ENCODE results near the gene BCL6. TPM values are rescaled to one million over a fixed set of nuclear protein-coding genes. Genes with fewer than 3 reads are reported as not detected.
"Not testable (repeated sequence)": the region's sequence is repeated elsewhere in the genome, so short reads cannot be mapped to it uniquely, and the experiment has no call there.

Gene BCL6
- total RNA-seq, 1 experiment from 2014 or later, result 3.0 TPM

- no peak for DNase-seq (ENCODE audit: low read depth)
- in situ Hi-C loops (cut with HindIII; ENCODE audit: low pct_unique_long_range_greater_than_20kb, low sequenced_read_pairs), result loop anchor here (25.0 kb wide), 1 partner anchor 486 kb away; no protein-coding TSS in a partner anchor
Observed at GRCh38 chr3:187698499-187699399, 46.5 kb downstream of the BCL6 start.

- DNase-seq (ENCODE audit: low read depth), result no peak
- in situ Hi-C loops (cut with HindIII; ENCODE audit: low pct_unique_long_range_greater_than_20kb, low sequenced_read_pairs), result loop anchor here (25.0 kb wide), 1 partner anchor 484 kb away; no protein-coding TSS in a partner anchor
Observed at GRCh38 chr3:187696021-187696420, 49.2 kb downstream of the BCL6 start.

- DNase-seq (ENCODE audit: low read depth), result no peak
- in situ Hi-C loops (cut with HindIII; ENCODE audit: low pct_unique_long_range_greater_than_20kb, low sequenced_read_pairs), result loop anchor here (25.0 kb wide), 1 partner anchor 483 kb away; no protein-coding TSS in a partner anchor
Observed at GRCh38 chr3:187695449-187695848, 49.8 kb downstream of the BCL6 start.

GRCh38 chr3:187694801-187695200 lies 50.5 kb downstream of the BCL6 start:
- no peak for DNase-seq (ENCODE audit: low read depth)
- in situ Hi-C loops (cut with HindIII; ENCODE audit: low pct_unique_long_range_greater_than_20kb, low sequenced_read_pairs), result loop anchor here (25.0 kb wide), 1 partner anchor 482 kb away; no protein-coding TSS in a partner anchor

- no peak for DNase-seq (ENCODE audit: low read depth)
- in situ Hi-C loops (cut with HindIII; ENCODE audit: low pct_unique_long_range_greater_than_20kb, low sequenced_read_pairs), result loop anchor here (25.0 kb wide), 1 partner anchor 481 kb away; no protein-coding TSS in a partner anchor
Observed at GRCh38 chr3:187693431-187693830, 51.8 kb downstream of the BCL6 start.

GRCh38 chr3:187689984-187690383 lies 55.3 kb downstream of the BCL6 start:
- in situ Hi-C loops (cut with HindIII; ENCODE audit: low pct_unique_long_range_greater_than_20kb, low sequenced_read_pairs), result loop anchor here (25.0 kb wide), 1 partner anchor 478 kb away; no protein-coding TSS in a partner anchor
- no peak for DNase-seq (ENCODE audit: low read depth)

GRCh38 chr3:187686621-187687273 lies 58.5 kb downstream of the BCL6 start:
- in situ Hi-C loops (cut with HindIII; ENCODE audit: low pct_unique_long_range_greater_than_20kb, low sequenced_read_pairs), result loop anchor here (25.0 kb wide), 1 partner anchor 474 kb away; no protein-coding TSS in a partner anchor

GRCh38 chr3:187685948-187686347 lies 59.3 kb downstream of the BCL6 start:
- in situ Hi-C loops (cut with HindIII; ENCODE audit: low pct_unique_long_range_greater_than_20kb, low sequenced_read_pairs), result loop anchor here (25.0 kb wide), 1 partner anchor 474 kb away; no protein-coding TSS in a partner anchor

More at GRCh38 chr3:187686621-187687273, 58.5 kb downstream of the BCL6 start:
- DNase-seq (ENCODE audit: low read depth), result no peak

GRCh38 chr3:187684880-187685279 lies 60.4 kb downstream of the BCL6 start:
- DNase-seq (ENCODE audit: low read depth), result no peak
- in situ Hi-C loops (cut with HindIII; ENCODE audit: low pct_unique_long_range_greater_than_20kb, low sequenced_read_pairs), result loop anchor here (25.0 kb wide), 1 partner anchor 473 kb away; no protein-coding TSS in a partner anchor

More at GRCh38 chr3:187685948-187686347, 59.3 kb downstream of the BCL6 start:
- DNase-seq (ENCODE audit: low read depth), result no peak

GRCh38 chr3:187684444-187684843 lies 60.8 kb downstream of the BCL6 start:
- in situ Hi-C loops (cut with HindIII; ENCODE audit: low pct_unique_long_range_greater_than_20kb, low sequenced_read_pairs), result loop anchor here (25.0 kb wide), 1 partner anchor 472 kb away; no protein-coding TSS in a partner anchor
- DNase-seq (ENCODE audit: low read depth), result no peak

GRCh38 chr3:187681756-187682155 lies 63.5 kb downstream of the BCL6 start:
- not testable (repeated sequence) for DNase-seq (ENCODE audit: low read depth)
- in situ Hi-C loops (cut with HindIII; ENCODE audit: low pct_unique_long_range_greater_than_20kb, low sequenced_read_pairs), result loop anchor here (25.0 kb wide), 1 partner anchor 469 kb away; no protein-coding TSS in a partner anchor

GRCh38 chr3:187679638-187680396 lies 65.5 kb downstream of the BCL6 start:
- DNase-seq (ENCODE audit: low read depth), result peak; percentile 74
- in situ Hi-C loops (cut with HindIII; ENCODE audit: low pct_unique_long_range_greater_than_20kb, low sequenced_read_pairs), result loop anchor here (10.0 to 25.0 kb wide), 2 partner anchors 355 to 468 kb away; no protein-coding TSS in a partner anchor

GRCh38 chr3:187678726-187679268 lies 66.5 kb downstream of the BCL6 start:
- peak; percentile 70 for DNase-seq (ENCODE audit: low read depth)
- in situ Hi-C loops (cut with HindIII; ENCODE audit: low pct_unique_long_range_greater_than_20kb, low sequenced_read_pairs), result loop anchor here (10.0 to 25.0 kb wide), 2 partner anchors 354 to 466 kb away; no protein-coding TSS in a partner anchor

- no peak for DNase-seq (ENCODE audit: low read depth)
- in situ Hi-C loops (cut with HindIII; ENCODE audit: low pct_unique_long_range_greater_than_20kb, low sequenced_read_pairs), result loop anchor here (10.0 to 25.0 kb wide), 2 partner anchors 353 to 465 kb away; no protein-coding TSS in a partner anchor
Observed at GRCh38 chr3:187677604-187678003, 67.7 kb downstream of the BCL6 start.

- in situ Hi-C loops (cut with HindIII; ENCODE audit: low pct_unique_long_range_greater_than_20kb, low sequenced_read_pairs), result loop anchor here (10.0 kb wide), 1 partner anchor 348 kb away; no protein-coding TSS in a partner anchor
- no peak for DNase-seq (ENCODE audit: low read depth)
Observed at GRCh38 chr3:187673012-187673411, 72.3 kb downstream of the BCL6 start.

Measured in Caki2 (cell line).